Parietal lobe (tissue), 1 donor: ENCODE data around the gene COL8A1. TPM values are rescaled to one million over a fixed set of nuclear protein-coding genes. Genes with fewer than 3 reads are reported as not detected.

Experiments
- total RNA-seq: library from RNA; depleted of rRNA; stranded (reverse); fragments of >200 nt; gene quantifications from one replicate; pipeline ENCODE4 v1.2.3, GENCODE V29; 2014

Gene COL8A1
- 0.31 TPM for total RNA-seq

GRCh38 chr3:99638167-99638948 is at the start of gene COL8A1:
Gene COL8A1, plus strand, starts transcription at chr3:99638594. Its CDS starts 152,089 bp downstream, at chr3:99790683.

DNA sequence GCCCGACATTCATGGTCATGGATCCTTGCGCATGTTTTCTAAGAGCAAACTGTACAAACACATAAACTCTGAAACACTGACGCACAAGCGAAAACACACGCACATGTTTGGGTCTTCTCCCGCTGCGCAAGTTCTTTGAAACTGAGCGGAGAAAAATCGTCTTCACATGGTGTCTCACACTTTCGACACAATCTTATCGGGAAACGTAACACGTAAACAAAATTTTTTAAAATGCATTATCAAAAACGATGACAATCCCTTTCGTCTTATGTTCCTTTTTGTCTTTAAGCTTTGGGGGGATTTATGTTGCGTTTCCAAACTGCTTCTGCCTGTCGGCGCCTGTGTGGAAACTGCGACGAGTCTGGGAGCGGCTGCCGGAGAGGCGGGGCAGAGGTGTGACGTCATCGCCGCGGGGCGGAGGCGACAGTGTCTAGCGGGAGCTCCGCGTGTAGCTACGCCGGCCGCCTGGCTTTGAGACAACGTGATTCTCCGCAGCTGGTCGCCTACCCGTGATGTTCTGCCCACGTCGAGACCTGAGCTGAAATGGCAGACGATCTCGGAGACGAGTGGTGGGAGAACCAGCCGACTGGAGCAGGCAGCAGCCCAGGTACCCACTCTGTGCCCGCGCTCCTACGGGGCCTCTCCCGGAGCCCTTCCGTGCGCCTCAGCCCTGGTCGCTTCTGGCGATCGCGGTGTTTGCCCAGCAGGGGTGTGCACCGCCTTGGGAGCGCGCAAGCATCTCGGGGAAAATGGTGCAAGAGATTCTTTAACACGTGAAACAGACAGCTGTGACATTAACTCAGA is 179.2 kb downstream of the COL8A1 start, which contains the start of gene CMSS1:
CMSS1 (plus strand) TSS at position 426 of the 804 bp plus-strand sequence.

Other genes with a start within 250 kb of the COL8A1 start
- gene CMSS1, start 179.3 kb downstream of the COL8A1 start, total RNA-seq = 14.4 TPM